Measurements from ENCODE around the gene TELO2. TPM values are rescaled to one million over a fixed set of nuclear protein-coding genes. Genes with fewer than 3 reads are reported as not detected.

Gene TELO2
- total and polyA plus RNA-seq, 2 donors (not counting 3 experiments of a cell fraction or from before 2014, with no cell fraction given) = 30.7 to 61.6 TPM

DNA sequence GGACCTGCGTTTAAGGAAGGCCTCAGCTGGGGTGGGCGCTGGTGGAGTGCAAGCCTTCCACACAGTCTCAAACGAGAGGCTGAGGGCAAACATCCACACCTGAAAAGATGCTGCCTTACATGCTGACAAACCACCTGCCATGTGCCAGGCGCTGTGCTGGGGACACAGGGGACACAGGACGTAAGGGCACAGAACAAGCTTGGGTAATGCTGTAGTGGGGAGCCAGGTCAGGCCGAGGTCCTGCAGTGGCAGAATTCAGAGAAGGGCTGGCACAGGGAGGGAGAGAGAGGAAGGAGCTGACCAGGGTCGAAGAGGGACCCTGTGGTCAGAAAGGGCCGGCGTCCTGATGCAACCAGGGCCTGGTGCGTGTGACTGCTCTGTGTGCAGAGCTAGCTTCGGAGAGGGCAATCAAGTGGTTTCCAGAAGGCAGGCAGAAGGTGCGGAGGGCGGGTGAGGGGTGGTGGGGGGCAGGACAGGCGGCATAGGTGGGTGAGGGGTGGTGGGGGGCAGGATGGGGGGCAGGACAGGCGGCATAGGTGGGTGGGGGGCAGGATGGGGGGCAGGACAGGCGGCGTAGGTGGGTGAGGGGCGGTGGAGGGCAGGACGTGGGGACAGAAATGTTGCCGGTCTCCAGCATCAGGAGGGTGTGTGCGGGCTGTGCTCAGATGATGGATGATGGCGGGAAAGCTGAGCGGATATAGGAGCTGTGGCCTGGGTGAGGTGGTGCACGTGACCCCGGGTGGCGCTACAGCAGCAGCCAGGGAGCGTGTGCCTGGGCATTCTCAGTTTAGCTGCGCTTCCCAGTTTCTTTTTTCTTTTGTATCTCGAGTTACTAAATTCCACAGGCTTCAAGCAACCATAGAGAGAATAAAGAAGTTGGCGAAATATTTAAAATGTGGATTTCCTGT is 18.8 kb downstream of the TELO2 start:
- peaks cover 12% of the 10 kb centered on the region for H3K4me1 ChIP-seq (ENCODE audit: control insufficient read depth, extremely low read depth, insufficient read depth, low read length)
- DNase-seq (ENCODE audit: low read depth, low spot score) (no peak), FAIRE-seq (no peak)
- no peaks in the 10 kb centered on the region for H3K79me2 ChIP-seq (ENCODE audit: control insufficient read depth, insufficient read depth, low read length)
- peak overlapping the region; percentile 43 for H3K4me2 ChIP-seq (ENCODE audit: insufficient read depth, low read length)
- ChIA-PET CTCF (interaction anchor here (0.6 to 2.1 kb wide), 11 partner anchors 10 to 194 kb away, joined by 3 to 12 read pairs (median 5); partner anchors contain the start of gene MAPK8IP3), POLR2A (interaction anchor here (0.6 kb wide), 2 partner anchors 14 to 34 kb away, joined by 4 to 6 read pairs; no protein-coding TSS in a partner anchor)
- H2AFZ ChIP-seq (ENCODE audit: low read depth, low read length) = no peak overlapping the region
- H3K9ac ChIP-seq (replicated peaks; ENCODE audit: extremely low read depth, insufficient read depth, low read length) = no peak overlapping the region
- peaks cover 5 to 11% of the 10 kb centered on the region in 2 experiments for H3K36me3 ChIP-seq (ENCODE audit: control insufficient read depth in 2 of 2, extremely low read depth in 1 of 2, insufficient read depth in 2 of 2, low read length in 2 of 2)
- H3K27ac ChIP-seq (ENCODE audit: insufficient read depth, low read depth, low read length) = peak overlapping the region; percentile 21
- peak overlapping the region in 1 of 3 experiments; percentile 9 for H3K4me3 ChIP-seq (replicated peaks in 1 of 3; ENCODE audit: insufficient read depth in 1 of 3, low read depth in 1 of 3, low read length in 3 of 3)
- no peaks in the 10 kb centered on the region for H3K9me3 ChIP-seq (replicated peaks; ENCODE audit: control insufficient read depth, insufficient read depth, low read length)
- H4K20me1 ChIP-seq (replicated peaks; ENCODE audit: control insufficient read depth, extremely low read depth, insufficient read depth, low read length) = no peaks in the 10 kb centered on the region
- intact Hi-C loops (cut with micrococcal nuclease) = loop anchor here (1.0 kb wide), 2 partner anchors 21 to 31 kb away; partner anchors contain the start of gene TMEM204
- no TSS peak for BruUV-seq (replicated peaks)
- dilution Hi-C loops (cut with MboI; ENCODE audit: extremely low pct_ligation_motif_present, low sequenced_read_pairs) = no loop called here
- TF ChIP-seq JUN (IDR thresholded peaks at IDR 0.05; ENCODE audit: borderline replicate concordance, insufficient read depth, insufficient read length, low read depth) = no peak
- TF ChIP-seq, protein P1, sequence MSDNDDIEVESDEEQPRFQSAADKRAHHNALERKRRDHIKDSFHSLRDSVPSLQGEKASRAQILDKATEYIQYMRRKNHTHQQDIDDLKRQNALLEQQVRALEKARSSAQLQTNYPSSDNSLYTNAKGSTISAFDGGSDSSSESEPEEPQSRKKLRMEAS (IDR thresholded peaks at IDR 0.05; ENCODE audit: insufficient read depth, insufficient read length) = peak; percentile 71
- no peaks in the 10 kb centered on the region for H3K27me3 ChIP-seq (ENCODE audit: control insufficient read depth in 2 of 2, insufficient read depth in 2 of 2, low read length in 2 of 2)
- H3K9me1 ChIP-seq (replicated peaks; ENCODE audit: control insufficient read depth, extremely low read depth, insufficient read depth, low read length) = no peaks in the 10 kb centered on the region

DNA sequence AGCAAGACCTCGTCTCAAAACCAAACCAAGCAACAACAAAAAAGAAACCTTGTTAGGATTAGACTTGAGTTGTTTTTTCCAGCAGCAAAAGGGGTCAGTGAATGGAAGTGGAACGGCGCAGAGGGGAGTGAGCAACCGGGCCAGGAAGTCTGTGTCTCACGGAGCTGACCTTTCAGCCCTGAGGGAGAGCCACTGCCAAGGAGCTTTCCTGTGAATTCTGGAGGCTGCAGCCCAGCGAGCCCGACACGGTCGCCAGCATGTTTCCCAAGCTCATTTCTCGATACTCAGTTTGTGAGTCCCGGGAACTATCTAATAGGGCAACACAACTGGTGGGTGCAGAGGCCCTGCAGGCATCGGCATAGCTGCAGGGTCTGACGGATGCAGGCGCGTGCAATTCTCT is 19.6 kb downstream of the TELO2 start:
- Histone ChIP-seq H3K9ac (replicated peaks; ENCODE audit: extremely low read depth, insufficient read depth, low read length) (no peak overlapping the region), H3K4me1 (ENCODE audit: control insufficient read depth, extremely low read depth, insufficient read depth, low read length) (peaks cover 12% of the 10 kb centered on the region), H3K27me3 (ENCODE audit: control insufficient read depth in 2 of 2, insufficient read depth in 2 of 2, low read length in 2 of 2) (no peaks in the 10 kb centered on the region), H4K20me1 (replicated peaks; ENCODE audit: control insufficient read depth, extremely low read depth, insufficient read depth, low read length) (no peaks in the 10 kb centered on the region), H3K27ac (ENCODE audit: insufficient read depth, low read depth, low read length) (peak overlapping the region; percentile 21), H3K4me3 (replicated peaks in 1 of 3; ENCODE audit: insufficient read depth in 1 of 3, low read depth in 1 of 3, low read length in 3 of 3) (peak overlapping the region in 1 of 3 experiments; percentile 9), H3K9me3 (replicated peaks; ENCODE audit: control insufficient read depth, insufficient read depth, low read length) (no peaks in the 10 kb centered on the region), H3K79me2 (ENCODE audit: control insufficient read depth, insufficient read depth, low read length) (no peaks in the 10 kb centered on the region), H3K4me2 (ENCODE audit: insufficient read depth, low read length) (peak overlapping the region; percentile 43), H3K9me1 (replicated peaks; ENCODE audit: control insufficient read depth, extremely low read depth, insufficient read depth, low read length) (no peaks in the 10 kb centered on the region), H3K36me3 (ENCODE audit: control insufficient read depth in 2 of 2, extremely low read depth in 1 of 2, insufficient read depth in 2 of 2, low read length in 2 of 2) (peaks cover 5 to 8% of the 10 kb centered on the region in 2 experiments), H2AFZ (ENCODE audit: low read depth, low read length) (no peak overlapping the region)
- ChIA-PET CTCF (interaction anchor here (1.0 to 2.1 kb wide), 9 partner anchors 10 to 193 kb away, joined by 3 to 12 read pairs (median 6); partner anchors contain the start of gene MAPK8IP3), POLR2A (interaction anchor here (0.6 kb wide), 1 partner anchor 33 kb away, joined by 4 read pairs; no protein-coding TSS in a partner anchor)
- intact Hi-C loops (cut with micrococcal nuclease) = loop anchor here (1.0 kb wide), 2 partner anchors 21 to 31 kb away; partner anchors contain the start of gene TMEM204
- FAIRE-seq (peak; percentile 93), DNase-seq (ENCODE audit: low read depth, low spot score) (peak; percentile 84)
- TF ChIP-seq POLR2AphosphoS5 (IDR thresholded peaks at IDR 0.05; ENCODE audit: insufficient read depth, low read depth, low read length) = peak; percentile 41
- TF ChIP-seq GATA2 (IDR thresholded peaks at IDR 0.05; ENCODE audit: insufficient read depth, insufficient read length, low read depth, low read length) = no peak
- dilution Hi-C loops (cut with MboI; ENCODE audit: extremely low pct_ligation_motif_present, low sequenced_read_pairs) = no loop called here
- no TSS peak for BruUV-seq (replicated peaks)

Measured in endothelial cell of umbilical vein (primary cell).